GM18951 (cell line): Measurements from ENCODE around the gene ESAM.
A peak's percentile ranks its signal among the peaks of the same experiment; 100 is the strongest.

Source experiments
- POLR2A ChIP-seq: IDR thresholded peaks from 4 replicates; pipeline ENCODE4 v1.6.1; 2011; ENCODE audit warnings: mild to moderate bottlenecking; ENCODE audit not compliant: insufficient read length, insufficient read depth; ENCODE audit errors: extremely low read depth
- in situ Hi-C: fragments of 300-500 bp; cut with MboI; formaldehyde crosslinking; loops from one replicate; pipeline ENCODE4 v1.12.0; 2022; ENCODE audit warnings: low sequenced_read_pairs, mixed read lengths, inconsistent platforms; ENCODE audit not compliant: unreplicated experiment

The ESAM gene

GRCh38 chr11:124762105-124762623 lies at the start of gene ESAM:
Gene ESAM (minus strand): TSS chr11:124762290. CDS start chr11:124762154, 136 bp downstream.
- in situ Hi-C loops: loop anchor here (10.0 kb wide), 1 partner anchor 87 kb away; the partner anchor contains the start of genes SIAE and SPA17
- peak; percentile 98 for TF ChIP-seq POLR2A

- no peak for TF ChIP-seq POLR2A
- in situ Hi-C loops: no loop called here
Measured at GRCh38 chr11:124811399-124812125, 49.5 kb upstream of the ESAM start.

GRCh38 chr11:124807660-124808270 lies 45.7 kb upstream of the ESAM start:
- in situ Hi-C loops: no loop called here
- no peak for TF ChIP-seq POLR2A

GRCh38 chr11:124807201-124807600 lies 45.1 kb upstream of the ESAM start:
- no peak for TF ChIP-seq POLR2A
- in situ Hi-C loops: no loop called here

GRCh38 chr11:124804884-124805283 lies 42.8 kb upstream of the ESAM start:
- in situ Hi-C loops: no loop called here
- TF ChIP-seq POLR2A: no peak

GRCh38 chr11:124801636-124802312 lies 39.7 kb upstream of the ESAM start:
- TF ChIP-seq POLR2A: no peak
- in situ Hi-C loops: no loop called here

- no peak for TF ChIP-seq POLR2A
- in situ Hi-C loops: no loop called here
Measured at GRCh38 chr11:124801014-124801413, 38.9 kb upstream of the ESAM start.

GRCh38 chr11:124800226-124800929 lies 38.3 kb upstream of the ESAM start, which contains the start of gene MSANTD2:
Gene MSANTD2 (minus strand): TSS chr11:124800406. CDS start chr11:124800380, 26 bp downstream.
- TF ChIP-seq POLR2A: peak; percentile 99
- in situ Hi-C loops: no loop called here

GRCh38 chr11:124799348-124800225 lies 37.5 kb upstream of the ESAM start:
- TF ChIP-seq POLR2A: no peak
- in situ Hi-C loops: no loop called here

- in situ Hi-C loops: no loop called here
- TF ChIP-seq POLR2A: no peak
Measured at GRCh38 chr11:124798991-124799347, 36.9 kb upstream of the ESAM start.

GRCh38 chr11:124796312-124796711 lies 34.2 kb upstream of the ESAM start:
- no peak for TF ChIP-seq POLR2A
- in situ Hi-C loops: no loop called here
